ENCODE results near the gene PIM1.

Gene PIM1

GRCh38 chr6:37222992-37223391 is 53.0 kb downstream of the PIM1 start:
- no peak for DNase-seq (ENCODE audit: low read depth)

All from activated gamma-delta T cell treated with anti-CD3 and anti-CD28 coated beads, Interleukin-2, amount 50 U/mL, for 16 hours (primary cell).